HG03108 (cell line): Measurements from ENCODE around the gene EPC2.

ENCODE experiments used
- ATAC-seq: cut with Tn5 transposase; IDR thresholded peaks from one replicate; pipeline ENCODE4 v1.9.1; 2021; ENCODE audit warnings: moderate library complexity; ENCODE audit not compliant: unreplicated experiment

EPC2 gene, protein sequence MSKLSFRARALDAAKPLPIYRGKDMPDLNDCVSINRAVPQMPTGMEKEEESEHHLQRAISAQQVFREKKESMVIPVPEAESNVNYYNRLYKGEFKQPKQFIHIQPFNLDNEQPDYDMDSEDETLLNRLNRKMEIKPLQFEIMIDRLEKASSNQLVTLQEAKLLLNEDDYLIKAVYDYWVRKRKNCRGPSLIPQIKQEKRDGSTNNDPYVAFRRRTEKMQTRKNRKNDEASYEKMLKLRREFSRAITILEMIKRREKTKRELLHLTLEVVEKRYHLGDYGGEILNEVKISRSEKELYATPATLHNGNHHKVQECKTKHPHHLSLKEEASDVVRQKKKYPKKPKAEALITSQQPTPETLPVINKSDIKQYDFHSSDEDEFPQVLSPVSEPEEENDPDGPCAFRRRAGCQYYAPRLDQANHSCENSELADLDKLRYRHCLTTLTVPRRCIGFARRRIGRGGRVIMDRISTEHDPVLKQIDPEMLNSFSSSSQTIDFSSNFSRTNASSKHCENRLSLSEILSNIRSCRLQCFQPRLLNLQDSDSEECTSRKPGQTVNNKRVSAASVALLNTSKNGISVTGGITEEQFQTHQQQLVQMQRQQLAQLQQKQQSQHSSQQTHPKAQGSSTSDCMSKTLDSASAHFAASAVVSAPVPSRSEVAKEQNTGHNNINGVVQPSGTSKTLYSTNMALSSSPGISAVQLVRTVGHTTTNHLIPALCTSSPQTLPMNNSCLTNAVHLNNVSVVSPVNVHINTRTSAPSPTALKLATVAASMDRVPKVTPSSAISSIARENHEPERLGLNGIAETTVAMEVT

DNA sequence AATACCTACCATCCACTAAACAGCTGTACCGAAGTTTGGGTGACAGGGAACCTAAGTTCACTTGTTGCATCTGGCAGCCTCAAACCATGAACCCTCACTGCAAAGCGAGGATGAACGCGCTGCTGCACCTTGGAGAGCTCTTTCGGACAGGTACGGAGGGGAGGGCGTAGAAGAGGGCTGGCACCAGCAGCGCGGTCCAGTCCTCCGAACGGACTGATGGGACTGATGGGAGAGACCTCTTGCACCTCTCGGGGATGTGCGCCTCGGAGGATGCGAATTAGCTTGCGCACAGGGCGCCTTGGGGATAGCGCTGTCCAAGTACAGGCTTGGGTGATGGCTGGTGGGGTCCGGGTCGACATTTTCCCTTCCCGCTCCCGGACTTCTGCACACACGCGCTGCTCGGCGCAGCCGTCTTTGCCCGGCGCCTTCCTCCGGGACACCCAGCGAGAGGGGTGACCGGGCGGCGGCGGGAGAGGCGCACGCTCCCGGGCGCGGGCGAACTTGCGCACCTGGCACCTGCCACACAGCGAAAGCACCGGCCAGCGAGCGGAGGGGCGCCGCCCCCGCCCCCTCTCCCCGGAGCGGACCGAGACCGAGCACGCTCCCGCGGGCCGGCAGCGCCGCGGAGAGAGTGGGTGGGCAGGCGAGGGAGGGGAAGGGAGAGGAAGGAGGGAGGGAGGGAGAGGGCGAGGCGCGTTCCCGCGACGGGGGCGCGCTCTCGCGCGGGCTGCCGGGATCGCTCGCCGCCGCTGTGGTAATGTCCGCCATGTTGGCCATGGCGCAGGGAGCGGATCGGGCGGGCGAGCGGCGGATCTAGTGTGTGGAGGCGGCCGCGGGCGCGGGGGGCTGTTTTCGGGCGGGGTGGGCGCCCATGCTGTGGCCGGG is at the start of gene EPC2:
Gene EPC2 (plus strand): TSS at position 754 of the 885 bp plus-strand sequence. CDS start 267 bp downstream, outside the sequence.
- peak; percentile 45 for ATAC-seq

DNA sequence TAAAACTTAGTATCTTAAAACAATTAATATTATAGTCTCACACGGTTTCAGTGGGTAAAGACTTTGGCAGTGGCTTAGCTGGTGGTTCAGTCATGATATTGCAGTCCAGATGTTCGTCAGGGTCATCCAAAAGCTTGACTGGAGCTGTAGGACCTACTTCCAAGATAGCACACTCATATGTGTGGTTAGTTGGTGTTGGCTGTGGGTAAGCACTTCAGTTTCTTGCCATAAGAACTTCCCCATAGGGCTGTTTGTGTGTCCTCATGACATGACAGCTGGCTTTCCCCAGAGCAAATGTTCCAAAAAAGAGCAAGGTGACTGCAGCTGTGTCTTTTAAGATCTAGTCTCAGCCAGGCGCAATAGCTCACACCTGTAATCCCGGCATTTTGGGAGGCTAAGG is 48.5 kb upstream of the EPC2 start:
- ATAC-seq: no peak

DNA sequence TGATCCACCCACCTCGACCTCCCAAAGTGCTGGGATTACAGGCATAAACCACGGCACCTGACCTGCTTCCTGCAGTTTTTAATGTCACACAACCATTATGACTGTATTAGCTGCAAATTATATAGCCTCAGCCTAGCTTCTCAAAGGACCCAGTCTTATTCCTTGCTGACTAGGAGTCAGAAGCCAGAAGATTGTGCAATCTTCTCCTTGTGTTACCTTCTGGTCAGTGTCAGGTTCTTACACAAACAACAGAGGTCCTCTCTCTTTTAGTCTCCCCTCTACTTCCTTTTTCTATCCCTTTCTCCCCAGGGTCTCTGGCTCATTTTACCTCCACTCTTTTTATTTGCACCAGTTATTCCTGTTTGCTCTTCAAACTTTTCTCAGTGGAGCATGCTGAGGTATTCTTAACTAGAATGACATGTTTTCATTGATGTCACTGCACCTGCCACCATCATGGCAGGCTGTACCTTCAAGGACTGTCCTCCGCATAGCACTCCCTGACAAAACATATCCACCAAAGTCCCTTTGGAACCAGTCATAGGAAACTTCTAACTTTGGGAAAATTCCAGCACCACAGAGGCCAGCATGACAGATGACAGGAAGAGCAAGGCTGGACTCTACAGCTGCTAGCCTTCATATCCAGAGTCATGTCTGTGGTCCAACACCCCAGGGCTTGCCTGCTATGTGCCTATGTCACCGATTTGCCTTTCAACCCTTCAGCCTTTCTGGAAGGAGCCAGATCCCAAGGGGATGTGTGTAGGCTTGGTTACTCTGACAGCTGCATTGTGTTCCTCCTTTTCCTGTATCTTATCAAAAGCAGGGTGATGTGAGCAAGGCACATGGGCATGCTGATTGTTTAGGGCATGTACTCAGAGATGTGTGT is 45.2 kb upstream of the EPC2 start:
- no peak for ATAC-seq

DNA sequence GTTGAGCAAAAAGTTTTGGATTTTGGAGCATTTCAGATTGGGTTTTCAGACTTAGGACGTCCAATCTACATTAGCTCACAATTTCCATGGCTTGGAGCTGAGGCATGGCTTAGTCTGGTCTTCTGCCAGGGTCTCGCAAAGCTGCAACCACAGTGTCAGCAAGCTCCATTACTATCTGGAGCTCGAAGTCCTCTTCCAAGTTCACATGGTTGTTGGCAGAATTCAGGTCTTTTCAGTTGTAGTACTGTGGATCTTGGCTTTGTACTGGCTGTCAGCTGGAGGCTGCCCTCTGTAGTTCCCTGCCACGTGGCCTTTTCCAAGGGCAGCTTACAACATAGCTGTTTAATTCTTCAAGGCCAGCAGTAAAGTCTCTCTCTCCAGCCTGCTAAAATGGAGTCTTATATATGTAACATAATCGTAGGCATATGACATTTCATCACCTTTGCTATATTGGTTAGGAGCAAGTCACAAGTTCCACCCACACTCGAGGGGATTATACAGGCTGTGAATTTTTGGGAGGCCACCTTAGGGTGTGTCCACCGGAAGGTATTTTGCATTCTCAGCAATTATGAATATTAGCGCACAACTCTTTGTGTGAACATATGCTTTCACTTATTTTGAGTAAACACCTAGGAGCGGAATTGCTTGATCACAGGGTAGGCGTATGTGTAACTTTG is 41.5 kb upstream of the EPC2 start:
- ATAC-seq: peak; percentile 2

DNA sequence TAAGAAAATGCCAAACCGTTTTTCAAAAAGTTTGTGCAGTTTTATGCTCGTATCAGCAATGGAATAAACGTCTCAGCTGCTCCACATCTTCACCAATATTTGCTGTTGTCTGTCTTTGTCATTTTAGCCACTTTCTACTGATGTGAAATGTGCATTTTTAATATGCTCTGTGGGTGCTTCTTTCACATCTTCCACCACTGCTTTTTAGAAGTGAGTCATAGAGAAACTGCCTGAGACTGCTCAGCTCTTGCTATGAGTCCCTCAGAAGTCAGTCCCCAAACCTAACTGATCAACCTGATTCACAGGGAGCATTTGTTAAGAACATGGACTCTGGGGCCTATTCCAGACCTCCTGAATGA is 41.0 kb upstream of the EPC2 start:
- peak; percentile 98 for ATAC-seq

DNA sequence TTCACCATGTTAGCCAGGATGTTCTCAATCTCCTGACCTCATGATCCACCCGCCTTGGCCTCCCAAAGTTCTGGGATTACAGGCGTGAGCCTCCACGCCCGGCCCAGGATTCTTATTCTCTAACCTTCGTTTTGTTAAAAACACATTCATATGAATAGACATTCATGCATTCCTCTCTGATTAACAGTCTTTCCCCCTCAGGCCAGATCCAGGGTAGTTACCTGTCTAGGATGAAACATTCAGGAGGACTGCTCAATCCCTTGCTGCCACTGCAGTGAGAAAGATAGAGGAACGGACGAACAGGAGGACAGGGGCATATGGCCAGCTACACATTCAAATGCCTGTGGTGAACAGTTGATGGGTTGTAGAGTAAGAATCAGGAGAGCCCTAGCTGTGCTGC is 39.6 kb upstream of the EPC2 start:
- ATAC-seq: no peak

DNA sequence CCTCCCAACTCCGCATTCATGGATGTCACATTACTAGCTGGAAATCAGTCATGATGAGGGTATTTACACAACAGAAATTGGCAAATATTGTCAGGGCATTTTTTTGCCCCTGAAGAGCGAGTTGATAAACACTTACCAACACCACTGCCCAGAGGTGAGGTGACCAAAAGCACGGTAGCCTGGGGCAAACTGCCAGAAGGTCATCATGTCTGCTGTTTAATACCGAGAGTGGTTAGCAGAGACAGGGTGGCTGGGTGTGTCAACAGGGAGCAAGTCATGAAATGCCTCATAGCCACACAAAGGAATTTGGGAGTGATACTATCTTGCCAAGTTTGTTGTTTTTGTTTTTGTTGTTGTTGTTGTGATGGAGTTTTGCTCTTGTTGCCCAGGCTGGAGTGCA is 37.0 kb upstream of the EPC2 start:
- no peak for ATAC-seq

DNA sequence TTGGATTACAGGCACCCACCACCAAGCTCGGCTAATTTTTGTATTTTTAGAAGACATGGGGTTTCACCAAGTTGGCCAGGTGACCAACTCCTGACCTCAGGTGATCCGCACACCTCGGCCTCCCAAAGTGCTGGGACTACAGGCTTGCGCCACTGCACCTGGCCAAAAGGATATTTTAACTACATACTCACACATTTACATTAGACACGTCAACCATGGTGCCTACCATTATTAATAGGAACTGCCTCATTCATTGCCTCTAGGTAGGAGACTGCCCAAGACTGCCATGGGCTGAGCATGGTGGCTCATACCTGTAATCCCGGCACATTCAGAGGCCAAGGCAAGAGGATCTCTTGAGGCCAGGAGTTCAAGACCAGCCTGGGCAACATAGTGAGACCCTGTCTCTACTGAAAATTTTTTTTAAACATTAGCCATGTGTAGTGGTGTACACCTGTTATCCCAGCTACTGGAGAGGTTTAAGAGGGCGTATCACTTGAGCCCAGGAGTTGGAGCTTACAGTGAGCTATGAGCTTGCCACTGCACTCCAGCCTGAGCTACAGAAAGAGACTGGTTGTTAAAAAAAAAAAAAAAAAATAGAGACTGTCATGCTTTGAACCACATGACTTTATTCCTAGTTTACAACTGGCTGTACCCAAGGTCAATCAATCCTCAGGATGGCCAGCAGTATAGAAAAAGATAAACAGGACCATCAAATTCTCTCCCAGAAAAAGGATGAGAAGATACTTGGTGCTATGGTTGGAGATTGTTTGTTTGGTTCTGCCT is 31.1 kb upstream of the EPC2 start:
- no peak for ATAC-seq

DNA sequence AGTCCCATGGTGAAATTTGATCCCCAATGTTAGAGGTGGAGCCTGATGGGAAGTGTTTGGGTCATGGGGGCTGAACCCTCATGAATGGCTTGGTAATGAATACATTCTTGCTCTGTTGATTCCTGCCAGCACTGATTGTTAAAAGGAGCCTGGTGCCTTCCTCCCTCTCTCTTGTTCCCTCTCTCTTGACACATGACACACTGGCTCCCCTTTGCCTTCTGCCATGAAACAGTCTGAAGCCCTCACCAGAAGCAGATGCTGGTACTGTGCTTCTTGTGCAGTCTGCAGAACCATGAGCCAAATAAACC is 30.6 kb upstream of the EPC2 start:
- peak; percentile 5 for ATAC-seq

DNA sequence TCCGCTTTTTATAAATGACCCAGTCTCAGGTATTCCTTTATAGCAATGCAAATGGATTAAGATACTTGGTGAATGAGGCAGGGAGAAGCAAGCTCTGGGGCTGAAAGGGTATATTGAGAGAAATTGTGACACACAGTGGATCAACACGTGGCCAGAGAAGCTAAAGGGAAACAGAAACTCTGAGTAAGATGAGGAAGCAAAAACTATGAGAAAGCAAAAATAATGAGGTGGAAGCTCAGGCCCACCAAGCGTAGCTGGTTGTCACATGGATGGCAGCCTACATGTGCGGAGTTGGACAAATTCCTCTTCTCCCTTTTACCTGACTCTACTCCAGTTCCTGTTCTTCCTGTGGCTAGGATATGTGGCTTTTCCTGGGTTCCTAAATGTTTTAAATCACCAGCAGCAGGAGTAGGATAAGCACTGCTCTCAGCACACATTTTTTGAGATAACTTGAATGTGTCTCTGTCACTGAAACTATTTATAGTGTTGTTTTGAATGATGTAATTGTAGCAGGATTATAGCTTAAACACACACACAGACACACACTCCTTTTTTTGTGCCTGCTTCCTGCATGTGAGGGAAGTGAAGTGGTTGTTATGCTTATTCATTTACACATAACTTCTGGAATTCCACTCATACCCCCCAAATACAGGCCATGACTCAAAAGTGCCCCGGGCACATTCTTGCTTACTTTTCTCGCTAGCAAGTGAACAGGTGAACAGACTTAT is 30.1 kb upstream of the EPC2 start:
- ATAC-seq: peak; percentile 91

DNA sequence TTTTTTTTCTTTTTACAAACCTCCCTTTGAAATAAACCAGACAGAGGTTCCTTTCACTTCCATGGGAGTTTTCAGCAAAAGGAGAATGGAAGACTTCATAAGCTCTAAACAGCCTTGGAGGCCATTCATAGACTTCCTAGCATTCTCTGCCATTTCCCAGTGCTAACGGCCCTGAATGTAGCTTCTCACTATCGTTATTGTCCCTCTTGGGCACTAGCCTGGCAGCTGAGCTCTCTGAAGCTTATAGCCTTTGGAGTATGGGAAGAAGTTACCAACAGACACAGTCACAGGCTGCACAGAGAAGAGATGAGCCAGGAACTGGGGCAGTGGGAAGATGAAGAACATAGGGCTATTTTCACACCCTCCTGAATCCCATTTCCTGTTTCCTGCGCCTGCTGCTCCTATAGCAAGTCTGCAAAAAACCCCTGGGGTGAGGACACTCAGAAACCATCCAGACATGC is 29.1 kb upstream of the EPC2 start:
- no peak for ATAC-seq

DNA sequence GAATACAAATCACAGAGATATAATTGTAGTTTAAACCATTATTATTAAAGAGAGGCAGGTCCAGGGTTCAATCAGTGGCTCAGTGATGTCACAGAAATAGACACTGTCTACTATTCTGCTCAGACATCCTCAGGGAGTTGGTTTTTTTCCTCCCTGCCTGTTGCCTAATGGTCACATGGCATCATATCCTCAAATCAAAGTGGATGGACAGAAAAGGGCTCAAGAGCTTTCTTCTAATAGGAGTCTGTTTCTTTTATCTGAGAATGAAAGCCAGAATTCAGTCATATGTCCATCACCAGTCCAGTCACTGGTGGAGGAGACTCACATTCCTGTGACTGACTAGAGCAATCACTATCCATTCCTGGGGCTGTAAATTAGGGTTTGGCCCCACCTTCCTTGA is 27.9 kb upstream of the EPC2 start:
- ATAC-seq: no peak

DNA sequence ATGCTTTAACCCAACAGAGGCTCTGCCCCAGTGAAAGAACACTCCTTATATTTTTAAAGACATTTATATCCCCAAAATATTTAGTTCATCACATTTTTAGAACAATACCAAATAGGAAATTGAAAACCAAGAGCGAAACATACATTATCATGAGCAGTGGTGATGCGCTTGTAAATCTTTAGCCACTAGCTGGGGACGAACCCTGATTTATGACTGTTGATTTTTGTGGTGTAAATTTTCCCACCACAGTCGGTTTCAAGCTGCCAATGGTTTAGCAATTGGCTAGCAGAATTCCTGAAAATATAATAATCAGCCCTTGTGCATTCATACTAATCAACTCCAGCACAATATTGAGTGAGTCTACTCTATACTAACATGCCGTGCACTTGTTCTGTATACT is 27.3 kb upstream of the EPC2 start:
- ATAC-seq: no peak

DNA sequence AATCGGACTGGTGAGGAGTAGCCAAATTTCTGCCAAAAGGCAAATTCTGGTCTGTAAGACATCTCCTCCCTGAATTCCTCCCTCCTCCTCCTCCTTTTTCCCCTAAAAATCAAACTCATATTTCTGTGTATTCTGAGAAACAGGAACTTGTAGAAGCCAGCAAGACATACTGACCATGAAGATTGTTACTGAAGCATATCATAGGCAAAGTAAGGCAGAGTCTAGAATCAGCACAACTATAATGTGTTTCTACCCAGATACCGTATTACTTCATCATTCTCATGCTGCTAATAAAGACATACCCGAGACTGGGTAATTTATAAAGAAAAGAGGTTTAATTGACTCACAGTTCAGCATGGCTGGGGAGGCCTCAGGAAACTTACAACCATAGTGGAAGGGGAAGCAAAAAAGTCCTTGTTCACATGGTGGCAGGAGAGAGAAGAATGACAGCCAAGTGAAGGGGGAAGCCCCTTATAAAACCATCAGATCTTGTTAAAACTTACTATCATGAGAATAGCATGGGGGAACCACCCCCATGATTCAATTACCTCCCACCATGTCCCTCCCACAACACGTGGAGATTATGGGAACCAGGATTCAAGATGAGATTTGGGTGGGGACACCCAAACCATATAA is 24.9 kb upstream of the EPC2 start:
- no peak for ATAC-seq

DNA sequence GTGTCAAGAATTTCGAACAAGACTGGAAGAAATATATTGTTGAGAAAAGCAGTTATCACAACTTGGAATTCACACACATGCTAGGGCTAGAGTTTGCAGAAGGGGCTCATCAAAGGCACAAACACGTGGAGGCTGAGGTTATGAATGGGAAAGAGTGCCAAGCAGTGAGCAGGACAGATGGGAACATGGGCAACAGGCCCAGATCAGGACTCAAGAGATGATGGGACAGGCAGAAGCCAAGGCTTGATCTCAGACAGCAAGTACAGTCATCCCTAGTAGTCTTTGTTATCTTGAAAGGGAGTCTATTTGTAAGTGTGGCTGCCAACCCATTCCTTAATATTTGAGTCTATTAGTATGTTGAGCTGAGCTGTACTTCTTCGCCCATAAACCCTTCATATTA is 22.2 kb upstream of the EPC2 start:
- ATAC-seq: no peak

DNA sequence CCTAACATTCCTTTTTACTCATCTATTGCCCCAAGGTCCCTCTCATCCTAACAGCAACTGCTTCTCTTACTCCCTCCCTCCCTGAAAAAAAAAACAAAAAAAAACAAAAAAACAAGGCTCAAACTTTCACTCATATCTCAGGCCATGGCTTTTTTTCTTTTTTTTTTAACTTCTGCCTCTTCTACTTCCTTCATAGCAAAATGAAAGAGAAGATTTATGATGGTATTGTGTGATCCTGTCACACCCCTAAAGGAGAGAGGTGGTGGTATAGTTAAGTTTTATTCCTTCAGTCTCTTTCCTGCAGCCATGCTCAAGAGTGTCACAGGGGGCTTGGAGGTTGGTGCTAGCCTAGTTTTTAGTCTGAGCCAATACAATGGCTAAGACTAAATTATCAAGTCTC is 21.5 kb upstream of the EPC2 start:
- ATAC-seq: no peak

DNA sequence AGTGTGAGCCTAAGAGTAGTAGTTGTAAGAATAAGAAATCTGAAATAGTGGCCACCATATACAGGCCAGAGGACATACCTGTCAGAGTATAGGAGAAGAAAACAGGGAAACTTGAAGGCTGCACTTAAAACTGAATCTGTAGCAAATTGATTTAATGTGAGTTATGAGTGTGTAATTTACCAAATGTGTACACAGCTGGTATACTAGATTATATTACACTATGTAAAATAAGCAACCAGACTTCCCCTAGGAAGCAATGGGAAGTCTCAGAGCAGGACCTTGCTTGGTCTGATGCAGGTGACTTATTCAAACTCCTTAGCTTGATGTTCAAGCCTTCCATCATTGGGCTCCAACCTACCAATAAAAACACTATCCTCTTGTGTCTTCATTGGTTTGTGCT is 17.3 kb upstream of the EPC2 start:
- ATAC-seq: no peak

DNA sequence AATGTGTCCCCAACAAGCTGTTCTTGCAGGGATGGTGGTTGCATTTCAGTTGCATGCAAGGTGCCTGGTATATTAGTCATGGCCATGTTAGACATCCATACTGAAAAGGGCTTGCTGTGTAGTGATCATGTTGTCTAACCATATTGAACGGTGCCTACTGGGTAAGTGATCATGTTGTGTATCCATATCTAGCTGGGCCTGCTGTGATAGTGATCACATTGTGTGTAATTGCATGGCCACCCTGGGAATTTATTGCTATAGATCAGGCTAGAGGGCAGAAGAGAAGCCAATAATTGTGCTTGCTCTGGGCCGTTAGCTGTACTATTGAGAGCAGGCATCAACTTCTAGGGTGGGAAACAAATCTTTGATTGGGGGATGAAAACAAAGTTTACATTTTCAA is 9.8 kb upstream of the EPC2 start:
- no peak for ATAC-seq
